SK-N-SH (cell line): Measurements from ENCODE around the gene SPATA19.

Experiments used
- ELF1 ChIP-seq: IDR thresholded peaks from 2 replicates; pipeline ENCODE4 v1.4.0; 2012
- RAD21 ChIP-seq: IDR thresholded peaks from 2 replicates; pipeline ENCODE4 v1.6.1; 2012; ENCODE audit warnings: mild to moderate bottlenecking, low read length
- RFX5 ChIP-seq: IDR thresholded peaks from 2 replicates; pipeline ENCODE4 v1.6.1; 2012; ENCODE audit warnings: mild to moderate bottlenecking, improper control_type of control experiment, low read length
- TCF12 ChIP-seq: IDR thresholded peaks from 2 replicates; pipeline ENCODE4 v1.4.0; 2012
- YY1 ChIP-seq: IDR thresholded peaks from 2 replicates; pipeline ENCODE4 v1.4.0; 2012; ENCODE audit warnings: low read depth, mild to moderate bottlenecking
- ZBTB33 ChIP-seq: IDR thresholded peaks from 2 replicates; pipeline ENCODE4 v1.4.0; 2012; ENCODE audit warnings: low read depth, borderline replicate concordance
- TF ChIP-seq, protein P1 (sequence below): fragments of 200-600 bp; sonication (generic); IDR thresholded peaks from 2 replicates; pipeline ENCODE4 v1.6.1; 2017; ENCODE audit warnings: antibody characterized with exemption, mild to moderate bottlenecking, moderate library complexity

DNA sequence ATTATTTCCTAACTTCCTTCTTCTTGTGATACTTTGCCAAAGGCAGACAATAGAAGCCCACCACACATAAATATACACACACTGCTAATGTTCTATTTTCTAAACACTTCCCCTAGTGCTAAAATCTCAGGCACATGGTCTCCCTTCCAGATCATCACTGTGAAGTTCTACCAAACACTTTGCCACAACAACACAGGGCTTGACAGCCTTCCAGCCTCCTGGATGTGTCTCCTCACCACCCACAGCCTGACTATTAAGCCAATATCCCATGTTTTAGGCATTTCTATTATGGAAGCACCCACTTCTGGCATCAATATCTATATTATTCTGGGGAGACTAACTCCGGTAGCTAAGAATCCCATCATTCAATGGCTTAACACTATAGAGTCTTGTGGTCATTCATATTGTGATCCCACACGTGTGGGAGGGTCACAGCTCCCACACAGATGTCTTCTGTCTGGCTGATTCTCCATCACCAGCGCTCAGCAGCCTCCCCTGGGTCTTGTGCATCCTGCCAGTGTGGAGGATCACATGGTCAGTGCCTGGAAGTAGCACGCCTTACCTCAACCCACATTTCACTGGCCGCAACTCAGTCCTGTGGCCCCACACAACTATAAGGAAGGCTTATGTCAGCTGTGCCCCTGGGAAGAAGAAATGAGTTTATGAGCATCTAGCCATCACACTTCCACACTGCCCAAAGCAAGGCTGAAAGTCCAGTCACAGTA lies 29.0 kb downstream of the SPATA19 start:
- no peak for TF ChIP-seq ELF1
- TF ChIP-seq, protein P1, sequence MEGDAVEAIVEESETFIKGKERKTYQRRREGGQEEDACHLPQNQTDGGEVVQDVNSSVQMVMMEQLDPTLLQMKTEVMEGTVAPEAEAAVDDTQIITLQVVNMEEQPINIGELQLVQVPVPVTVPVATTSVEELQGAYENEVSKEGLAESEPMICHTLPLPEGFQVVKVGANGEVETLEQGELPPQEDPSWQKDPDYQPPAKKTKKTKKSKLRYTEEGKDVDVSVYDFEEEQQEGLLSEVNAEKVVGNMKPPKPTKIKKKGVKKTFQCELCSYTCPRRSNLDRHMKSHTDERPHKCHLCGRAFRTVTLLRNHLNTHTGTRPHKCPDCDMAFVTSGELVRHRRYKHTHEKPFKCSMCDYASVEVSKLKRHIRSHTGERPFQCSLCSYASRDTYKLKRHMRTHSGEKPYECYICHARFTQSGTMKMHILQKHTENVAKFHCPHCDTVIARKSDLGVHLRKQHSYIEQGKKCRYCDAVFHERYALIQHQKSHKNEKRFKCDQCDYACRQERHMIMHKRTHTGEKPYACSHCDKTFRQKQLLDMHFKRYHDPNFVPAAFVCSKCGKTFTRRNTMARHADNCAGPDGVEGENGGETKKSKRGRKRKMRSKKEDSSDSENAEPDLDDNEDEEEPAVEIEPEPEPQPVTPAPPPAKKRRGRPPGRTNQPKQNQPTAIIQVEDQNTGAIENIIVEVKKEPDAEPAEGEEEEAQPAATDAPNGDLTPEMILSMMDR = no peak
- TF ChIP-seq RFX5 = no peak
- TF ChIP-seq TCF12 = no peak
- TF ChIP-seq RAD21 = no peak
- no peak for TF ChIP-seq YY1
- TF ChIP-seq ZBTB33 = no peak
